GM19372 (cell line): ENCODE measurements around the gene TCAIM.

Source experiments
- ATAC-seq: cut with Tn5 transposase; IDR thresholded peaks from one replicate; pipeline ENCODE4 v1.9.1; 2021; ENCODE audit warnings: mild to moderate bottlenecking, low read depth, moderate library complexity; ENCODE audit not compliant: unreplicated experiment

Gene TCAIM, protein sequence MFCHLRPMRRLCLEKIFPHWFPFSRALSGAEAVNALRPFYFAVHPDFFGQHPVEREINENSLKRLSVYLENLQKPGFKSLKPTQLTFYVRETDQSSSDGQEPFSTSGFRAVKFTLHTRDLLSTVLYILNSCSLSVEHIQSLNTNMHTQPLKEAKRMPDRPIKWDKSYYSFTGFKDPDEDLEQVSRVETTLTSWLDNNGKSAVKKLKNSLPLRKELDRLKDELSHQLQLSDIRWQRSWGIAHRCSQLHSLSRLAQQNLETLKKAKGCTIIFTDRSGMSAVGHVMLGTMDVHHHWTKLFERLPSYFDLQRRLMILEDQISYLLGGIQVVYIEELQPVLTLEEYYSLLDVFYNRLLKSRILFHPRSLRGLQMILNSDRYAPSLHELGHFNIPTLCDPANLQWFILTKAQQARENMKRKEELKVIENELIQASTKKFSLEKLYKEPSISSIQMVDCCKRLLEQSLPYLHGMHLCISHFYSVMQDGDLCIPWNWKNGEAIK

DNA sequence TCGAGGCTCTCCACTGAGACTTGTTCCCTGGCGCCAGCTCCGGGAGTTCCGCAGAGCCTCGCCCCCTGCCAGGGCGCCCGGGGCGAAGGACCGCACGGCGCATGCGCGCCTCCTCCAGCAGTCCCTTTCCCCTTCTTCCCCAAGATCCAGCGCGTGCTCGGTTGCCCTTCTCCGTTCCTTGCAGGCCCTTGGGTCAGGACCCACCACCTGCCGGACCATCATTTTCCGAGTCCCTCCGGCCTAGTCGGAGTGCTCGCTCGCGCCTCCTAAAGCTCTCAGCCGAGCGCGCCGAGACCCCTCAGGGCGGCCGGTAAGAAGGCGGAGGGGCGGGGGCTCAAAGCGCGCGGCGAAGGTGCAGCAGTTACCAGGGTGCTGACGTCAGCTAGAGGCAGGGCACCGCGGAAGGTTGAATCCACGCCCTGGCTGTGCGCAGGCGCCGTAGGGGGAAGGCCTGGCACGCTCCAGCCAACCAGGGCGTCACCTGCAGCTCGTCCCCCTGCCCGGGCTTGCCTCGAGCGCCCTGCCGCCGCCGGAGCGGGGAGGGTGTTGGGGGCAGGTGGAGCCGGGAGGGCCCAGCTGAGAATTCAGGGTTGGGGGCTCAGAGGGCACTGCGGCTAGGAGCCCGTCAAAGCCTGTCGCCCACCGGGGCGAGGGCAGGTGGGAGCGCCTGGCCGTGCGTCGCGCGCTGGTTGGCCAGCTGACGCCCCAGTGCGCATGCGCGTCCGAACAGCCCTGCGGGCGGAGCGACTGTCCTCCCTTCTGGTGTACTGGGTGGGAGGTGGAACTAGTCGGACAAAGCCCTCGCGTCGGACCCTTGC is at the start of gene TCAIM:
Gene TCAIM (plus strand): TSS at position 757 of the 818 bp plus-strand sequence. CDS start 16,017 bp downstream, outside the sequence.
- ATAC-seq: peak; percentile 88

DNA sequence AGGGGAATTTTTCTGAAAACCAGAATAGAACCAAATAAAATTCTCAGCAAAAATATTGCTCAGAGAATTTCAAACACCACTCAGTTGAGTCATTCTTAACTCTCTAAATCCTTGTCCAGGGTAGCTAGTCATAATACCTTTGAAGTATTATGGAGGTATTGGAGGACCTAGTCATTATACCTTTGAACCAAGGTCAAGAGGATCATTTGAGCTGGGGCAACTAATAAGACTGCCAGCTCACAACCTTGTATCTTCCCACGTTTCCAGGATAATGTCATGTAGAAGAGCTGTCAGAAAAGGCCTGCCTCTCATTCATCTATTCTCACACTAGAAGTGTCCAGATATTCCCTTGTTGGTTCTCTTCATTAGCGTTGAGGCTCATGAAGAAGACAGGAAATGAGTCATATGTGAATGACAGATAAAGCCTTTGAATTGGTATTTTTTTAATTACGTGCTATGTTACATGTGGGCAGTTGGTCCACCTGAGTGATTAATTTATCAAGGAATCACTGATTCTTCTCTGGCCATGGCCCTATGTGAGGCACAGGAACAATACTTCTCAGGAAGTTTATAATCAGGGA is 48.6 kb upstream of the TCAIM start:
- ATAC-seq: no peak

DNA sequence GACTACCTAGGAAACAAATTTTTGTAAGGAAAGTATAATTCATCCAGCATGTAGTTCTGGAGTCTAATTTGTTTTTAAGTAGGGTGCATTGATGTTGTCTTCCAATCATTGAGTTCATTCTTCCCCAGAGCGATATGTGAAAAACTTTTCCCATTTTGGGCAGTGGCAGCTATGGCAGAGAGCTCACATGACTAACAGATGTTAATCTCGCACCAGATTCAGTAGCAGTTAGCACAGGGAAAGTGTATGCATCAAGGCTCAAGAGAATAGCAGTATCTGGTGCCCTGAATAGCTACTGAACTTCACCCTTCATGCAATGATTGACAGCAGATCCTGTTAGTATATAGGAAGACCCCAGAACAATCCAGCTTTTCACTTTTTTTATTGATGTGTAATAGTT is 46.3 kb upstream of the TCAIM start:
- no peak for ATAC-seq

DNA sequence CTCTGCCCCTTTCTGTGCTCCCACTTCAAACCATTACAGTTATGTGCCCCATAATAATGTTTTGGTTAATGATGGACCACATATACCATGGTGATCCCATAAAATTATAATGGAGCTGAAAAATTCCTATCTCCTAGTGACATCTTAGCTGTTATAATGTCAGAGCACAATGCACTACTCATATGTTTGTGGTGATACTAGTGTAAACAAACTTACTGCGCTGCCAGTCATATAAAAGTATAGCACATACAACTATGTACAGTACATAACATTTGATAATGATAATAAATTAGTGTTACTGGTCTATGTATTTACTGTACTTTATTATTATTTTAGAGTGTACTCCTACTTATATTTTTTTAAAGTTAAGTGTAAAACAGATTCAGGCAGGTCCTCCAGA is 45.6 kb upstream of the TCAIM start:
- no peak for ATAC-seq

DNA sequence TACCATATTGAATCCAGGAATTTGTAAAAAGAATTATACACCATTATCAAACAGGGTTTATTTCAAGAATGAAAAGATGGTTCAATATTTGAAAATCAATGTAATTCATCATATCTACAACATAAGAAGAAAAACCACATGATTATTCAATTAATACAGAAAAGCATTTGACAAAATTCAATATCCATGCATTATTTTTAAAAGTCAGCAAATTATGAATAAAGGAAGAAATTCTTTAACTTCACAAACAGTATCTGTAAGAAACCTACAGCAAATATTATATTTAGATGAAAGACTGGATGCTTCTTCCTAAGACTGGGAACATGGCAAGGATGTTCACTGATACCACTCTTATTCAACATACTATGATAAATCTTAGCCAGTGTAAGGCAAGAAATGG is 41.3 kb upstream of the TCAIM start:
- ATAC-seq: no peak

DNA sequence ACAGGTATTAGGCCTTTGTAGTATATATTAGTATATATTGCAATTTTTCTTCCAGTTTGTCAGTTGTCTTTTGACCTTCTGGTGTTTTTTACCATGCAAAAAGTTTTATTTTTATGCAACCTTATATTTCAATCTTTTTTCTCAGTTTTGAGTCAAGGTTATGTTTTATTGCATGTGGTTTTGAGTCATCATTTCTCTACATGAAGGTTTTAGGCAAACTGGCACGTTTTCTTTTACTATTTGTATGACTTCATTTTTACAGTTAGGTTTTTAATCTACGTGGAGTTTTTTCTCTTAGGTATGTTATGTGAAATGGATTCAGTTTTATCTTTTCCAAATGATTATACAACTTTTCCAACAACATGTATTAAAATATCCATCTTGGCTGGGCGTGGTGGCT is 36.8 kb upstream of the TCAIM start:
- no peak for ATAC-seq

DNA sequence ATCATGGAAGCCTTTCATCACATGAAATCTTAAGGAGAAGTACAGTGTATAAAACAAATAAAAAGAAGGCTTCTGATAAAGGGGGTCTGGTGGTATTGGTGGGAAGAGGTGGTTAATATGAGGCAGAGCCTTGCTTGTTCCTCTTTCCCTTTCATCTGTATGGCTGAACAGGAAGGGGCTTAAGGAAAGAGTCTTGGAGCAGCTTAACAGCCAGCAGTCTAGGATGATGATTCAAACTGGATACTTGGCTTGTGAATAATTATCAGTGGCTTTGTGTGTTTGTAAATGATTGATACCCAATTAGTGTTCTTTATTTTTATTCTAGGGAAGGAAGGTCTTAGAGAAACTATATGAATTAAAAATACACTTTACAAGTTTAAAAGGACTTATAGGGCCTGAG is 29.1 kb upstream of the TCAIM start:
- ATAC-seq: no peak

DNA sequence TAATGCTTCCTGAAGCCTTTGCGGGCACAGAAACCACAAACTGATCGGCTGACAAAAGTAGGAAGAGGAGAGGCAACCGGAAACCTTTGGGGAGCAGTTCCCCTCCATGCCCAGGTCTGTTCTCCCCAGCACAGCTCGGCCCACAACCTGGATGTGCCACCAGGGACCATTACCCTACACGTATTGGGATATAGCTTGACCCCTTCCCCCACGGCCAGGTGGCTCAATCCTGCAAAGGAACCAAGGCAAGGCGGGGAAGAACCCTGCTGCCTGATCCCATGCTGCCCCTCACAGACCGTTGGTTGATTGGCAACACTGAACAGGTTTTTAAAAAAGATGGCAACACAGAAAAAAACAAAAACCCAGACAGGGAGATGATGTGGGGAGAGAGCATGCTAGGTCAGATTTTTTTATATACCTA is 19.7 kb upstream of the TCAIM start:
- ATAC-seq: no peak

DNA sequence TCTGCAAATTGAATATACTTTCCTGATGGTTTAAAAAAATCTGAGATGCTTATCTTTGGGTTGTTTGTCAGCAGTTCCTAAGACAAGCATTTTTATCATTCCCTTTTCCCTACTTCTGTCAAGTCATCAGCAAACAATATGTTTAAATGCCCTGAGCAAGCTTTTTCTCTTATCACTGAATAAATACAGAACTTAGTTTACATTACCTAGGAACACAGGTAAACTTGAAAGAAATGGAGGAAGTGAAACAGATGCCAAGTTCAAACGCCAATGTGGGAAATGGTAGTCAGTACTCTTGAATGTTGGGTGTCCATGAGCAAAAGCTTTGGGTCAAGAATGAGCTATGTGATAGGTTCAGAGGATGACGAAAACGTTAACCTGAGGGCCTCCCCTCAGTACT is 17.2 kb upstream of the TCAIM start:
- ATAC-seq: no peak

DNA sequence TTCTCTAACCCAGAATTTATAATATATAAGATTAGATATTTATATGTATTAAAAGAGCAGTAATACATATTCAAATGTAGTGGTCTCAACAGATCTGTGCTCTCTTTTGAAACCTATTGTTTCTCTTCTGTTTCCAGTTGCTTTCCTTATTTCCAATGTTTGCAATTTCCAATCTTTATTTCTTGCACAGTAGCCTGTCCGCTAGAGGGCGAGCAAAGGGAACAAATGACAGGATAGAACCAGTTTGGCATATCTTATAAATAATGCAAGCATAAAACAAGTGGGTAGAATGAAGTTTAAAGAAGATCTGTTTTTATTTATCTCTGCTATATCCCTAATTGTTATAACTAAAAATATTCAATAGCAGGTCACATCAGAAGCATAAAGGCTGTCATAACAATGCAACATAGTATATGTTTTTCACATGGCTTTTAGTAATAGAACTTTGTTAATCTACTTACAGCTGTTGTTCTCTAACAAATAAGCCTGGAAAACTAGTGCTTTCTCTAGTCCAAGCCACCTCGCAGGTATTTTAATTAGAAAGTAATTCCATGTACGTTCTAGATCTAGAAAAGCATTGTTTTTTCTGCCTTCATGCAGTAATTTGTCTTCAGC is 15.1 kb upstream of the TCAIM start:
- no peak for ATAC-seq

DNA sequence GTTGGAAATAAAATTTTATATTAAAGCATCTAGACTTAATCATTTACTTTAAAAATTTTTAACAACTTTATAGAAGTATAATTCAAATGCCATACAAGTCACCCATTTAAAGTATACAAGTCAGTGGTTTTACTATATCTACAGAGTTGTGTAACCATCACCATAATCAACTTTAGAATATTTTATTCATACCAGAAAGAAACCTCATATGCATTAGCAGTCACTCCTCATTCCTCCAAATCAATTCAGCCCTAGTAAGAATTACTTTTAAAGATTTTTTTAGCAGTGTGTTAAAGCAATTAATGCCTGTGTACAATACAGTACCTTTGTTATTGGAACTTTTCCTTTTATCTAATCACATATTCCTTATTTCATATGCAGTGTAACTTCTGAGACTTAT is 14.0 kb upstream of the TCAIM start:
- ATAC-seq: no peak

DNA sequence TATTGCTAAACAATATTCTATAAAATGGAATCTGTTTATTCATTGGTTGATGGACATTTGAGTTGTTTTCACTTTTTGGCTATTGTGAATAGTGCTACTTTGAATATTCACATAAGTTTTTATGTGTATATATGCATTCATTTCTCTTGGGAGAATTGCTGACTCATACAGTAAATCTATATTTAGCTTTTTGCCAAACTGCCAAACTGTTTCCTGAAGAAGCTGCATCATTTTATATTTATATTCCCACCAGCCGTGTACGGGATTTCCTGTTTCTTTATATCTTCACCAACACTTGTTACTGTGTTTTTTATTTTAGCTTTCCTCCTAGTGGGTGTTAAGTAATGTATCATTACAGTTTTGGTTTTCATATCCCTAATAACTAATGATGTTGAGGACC is 12.5 kb upstream of the TCAIM start:
- no peak for ATAC-seq

DNA sequence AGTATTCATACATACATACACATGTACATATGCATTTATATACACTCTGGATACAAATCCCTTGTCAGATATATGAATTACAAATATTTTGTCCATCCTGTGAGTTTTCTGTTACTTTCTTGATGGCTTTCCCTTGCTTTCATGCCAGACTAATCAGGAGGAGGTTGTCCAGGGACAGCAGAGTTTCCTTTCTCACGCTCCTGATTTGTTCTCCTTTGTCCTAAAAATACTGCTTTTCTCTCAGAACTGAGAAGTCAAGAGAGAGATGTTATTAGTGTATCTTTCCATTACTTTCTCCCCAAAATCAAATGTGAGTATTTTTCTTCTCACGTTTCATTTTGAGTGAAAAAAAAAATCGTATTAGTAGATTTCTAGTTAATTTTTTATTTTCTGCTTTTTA is 12.1 kb upstream of the TCAIM start:
- ATAC-seq: no peak

DNA sequence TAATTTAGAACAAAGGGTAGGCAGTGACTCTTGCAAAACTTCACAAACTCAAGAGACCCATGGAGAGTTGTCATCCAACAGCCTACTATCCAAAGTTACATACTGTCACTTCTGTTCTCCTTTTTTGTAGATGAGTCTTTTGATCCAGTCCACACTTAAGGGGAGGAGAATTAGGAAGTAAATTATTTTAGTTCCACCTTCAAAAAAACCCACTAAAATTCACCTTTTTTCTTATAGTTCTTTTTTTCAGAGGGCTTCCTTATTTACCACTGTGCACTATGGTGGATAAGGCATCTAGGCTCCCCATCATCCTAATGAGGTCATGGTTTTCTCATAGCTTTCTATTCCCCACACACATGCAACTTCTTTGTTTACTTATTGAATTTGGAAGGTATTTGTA is 8.6 kb upstream of the TCAIM start:
- no peak for ATAC-seq

DNA sequence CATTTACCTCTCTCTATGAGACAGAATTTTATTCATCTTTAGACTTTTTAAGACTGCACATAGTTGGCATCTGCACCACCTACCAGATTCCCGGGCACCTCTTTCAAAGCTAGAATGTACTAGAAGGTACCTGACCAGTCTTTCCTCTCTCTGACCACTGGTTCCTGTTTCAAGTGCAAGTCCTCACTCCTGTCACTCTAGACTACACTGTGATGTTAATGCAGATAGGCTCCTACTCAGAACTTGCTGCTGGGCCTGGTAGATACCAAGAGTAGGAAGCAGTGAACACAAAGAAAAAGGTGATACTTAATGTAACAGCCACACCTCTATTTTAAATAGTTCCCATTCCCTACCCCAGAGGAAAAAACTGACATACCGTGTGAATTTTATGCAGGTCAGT is 8.1 kb upstream of the TCAIM start:
- no peak for ATAC-seq

DNA sequence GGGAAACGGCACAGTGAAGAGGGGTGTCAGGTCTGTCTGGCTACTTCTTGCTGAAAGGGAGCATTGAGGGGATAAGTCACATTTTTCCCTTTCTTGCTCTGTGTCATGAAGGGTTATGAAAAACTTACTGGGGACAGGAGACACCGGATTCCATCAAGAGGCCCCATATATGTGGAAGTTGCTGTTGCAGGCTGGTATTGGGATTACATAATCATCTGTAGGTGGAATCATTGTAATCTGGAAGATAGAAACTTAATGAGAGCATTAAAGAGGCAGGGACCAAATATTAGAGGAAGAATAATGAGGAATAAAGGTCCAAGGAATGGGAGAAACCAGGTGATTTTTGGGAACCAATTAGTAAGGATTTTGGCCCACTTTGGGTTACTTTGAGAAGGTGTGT is 4.2 kb upstream of the TCAIM start:
- ATAC-seq: no peak

DNA sequence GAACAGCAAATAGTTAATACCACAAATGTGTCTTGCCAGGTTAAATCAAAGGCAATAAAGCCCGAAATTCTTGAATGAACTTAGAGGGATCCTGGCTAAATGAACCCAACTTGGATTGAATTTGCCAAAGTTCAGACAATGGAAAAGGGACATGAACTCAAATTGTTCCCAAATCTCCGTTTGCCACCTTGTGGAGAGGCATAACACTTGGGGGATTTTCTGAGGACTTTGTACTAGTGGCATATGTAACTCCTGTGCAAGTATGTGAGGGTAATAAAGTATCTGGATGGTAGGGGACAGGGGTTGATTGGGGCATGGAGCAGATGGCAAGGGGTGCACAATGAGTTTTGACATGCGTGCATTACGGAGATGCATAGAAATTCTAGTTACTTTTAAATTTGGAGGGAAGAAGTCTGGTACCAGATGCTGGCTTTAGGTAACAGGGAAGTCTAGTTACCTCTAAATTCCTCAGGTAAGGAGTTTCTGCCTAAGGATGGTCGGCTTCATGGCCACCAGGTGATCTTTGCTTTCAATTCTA is 1.2 kb upstream of the TCAIM start:
- ATAC-seq: no peak

DNA sequence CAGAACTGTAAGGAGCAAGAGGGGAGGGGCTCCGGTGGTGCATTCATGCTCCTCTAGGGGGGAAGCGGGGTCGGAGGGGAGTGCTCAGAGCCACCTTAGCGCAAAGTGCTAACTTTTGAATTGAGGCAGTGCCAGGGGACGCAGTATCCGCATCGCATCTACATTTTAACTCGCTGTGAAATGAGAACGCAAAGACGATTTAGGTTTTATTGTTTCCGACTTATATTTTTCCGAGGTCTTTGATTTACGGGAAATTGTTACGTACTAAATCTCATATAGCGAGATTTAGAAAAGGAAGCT is 212 bp downstream of the TCAIM start:
- no peak for ATAC-seq

DNA sequence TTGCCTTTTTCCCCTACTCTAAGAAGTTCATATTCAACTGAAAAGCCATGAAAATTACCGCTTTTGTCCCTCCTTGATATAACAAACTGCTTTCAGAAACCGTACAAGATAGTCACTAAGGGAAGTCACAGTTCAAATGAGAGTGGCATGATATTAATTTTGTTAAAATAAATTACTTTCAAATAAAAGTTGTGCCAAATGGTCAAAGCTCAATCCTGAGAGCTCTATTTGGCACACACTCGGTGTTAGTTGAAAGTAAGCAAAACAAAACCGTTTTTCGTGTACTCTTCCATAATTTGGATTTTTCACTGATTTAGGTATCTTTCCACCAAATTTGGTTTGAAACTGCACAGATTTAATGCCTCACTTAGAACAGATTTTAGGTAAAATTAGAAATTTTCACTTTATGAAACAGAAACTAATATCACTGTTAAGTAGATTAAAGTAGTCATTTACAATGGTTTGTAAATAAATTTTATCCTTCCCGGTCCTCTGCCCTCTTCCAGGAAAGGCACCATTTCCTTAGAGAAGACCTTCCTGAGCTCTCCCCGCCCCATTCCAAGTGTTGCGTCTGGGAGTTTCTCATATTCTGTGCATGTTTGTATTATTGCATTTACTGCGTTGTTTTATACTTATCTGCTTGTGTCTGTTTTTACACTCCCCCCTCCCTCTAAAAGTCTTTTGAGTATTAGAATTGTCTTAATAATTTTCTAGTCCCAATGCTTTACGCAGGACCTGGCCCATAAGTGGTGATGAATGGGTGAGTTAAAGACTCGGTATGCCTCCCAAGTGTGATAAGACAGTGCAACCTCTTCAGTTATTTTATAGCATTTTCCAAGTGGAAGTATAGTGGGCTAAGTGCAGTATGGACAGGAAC is 853 bp downstream of the TCAIM start:
- ATAC-seq: no peak

DNA sequence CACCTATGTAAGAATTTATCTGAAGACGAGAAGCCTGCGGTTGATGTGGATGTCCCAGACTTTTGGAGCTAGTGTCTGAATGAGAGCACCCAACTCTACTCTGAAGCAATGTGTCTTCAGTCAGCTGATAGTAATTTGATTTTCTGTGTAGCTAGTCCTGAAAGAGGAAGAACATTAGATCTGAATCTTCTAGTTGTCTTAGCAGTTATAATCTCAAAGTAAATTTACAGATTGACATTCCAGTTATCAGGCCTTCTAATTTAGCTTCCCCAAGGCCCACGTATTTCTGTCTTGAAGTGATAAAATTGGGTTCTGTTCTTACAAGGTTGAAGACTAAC is 1.5 kb downstream of the TCAIM start:
- ATAC-seq: no peak
